DND-41 (cell line): Measurements from ENCODE around the gene RNGTT.

Experiments used
- EZH2 ChIP-seq: IDR thresholded peaks from 3 replicates; pipeline ENCODE4 v1.6.1; 2012; ENCODE audit warnings: borderline replicate concordance, low read depth, mild to moderate bottlenecking, moderate library complexity, low read length, inconsistent platforms; ENCODE audit not compliant: severe bottlenecking
- TF ChIP-seq, protein P1 (sequence below): IDR thresholded peaks from 2 replicates; pipeline ENCODE4 v1.5.1; 2012; ENCODE audit warnings: borderline replicate concordance, low read length, moderate library complexity, mild to moderate bottlenecking; ENCODE audit not compliant: poor library complexity, severe bottlenecking; ENCODE audit errors: extremely low read depth

DNA sequence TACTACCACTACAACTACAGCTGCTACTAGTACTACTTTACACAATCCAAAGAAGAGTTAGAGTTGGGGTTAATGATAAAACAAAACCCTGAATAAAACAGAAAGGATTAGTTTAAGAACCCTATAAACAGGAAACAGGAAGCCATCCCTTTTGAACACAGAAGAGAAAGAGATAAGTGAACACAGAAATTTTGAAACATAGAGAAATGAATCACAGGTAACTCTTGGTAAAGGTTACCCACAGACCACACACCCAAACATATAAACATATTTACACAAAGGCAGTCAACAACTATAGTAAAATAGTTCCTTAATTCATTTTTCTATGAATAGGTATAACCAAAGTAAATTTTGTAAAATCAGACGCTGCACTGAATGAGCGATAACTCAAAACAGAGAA is 98.1 kb downstream of the RNGTT start:
- TF ChIP-seq, protein P1, sequence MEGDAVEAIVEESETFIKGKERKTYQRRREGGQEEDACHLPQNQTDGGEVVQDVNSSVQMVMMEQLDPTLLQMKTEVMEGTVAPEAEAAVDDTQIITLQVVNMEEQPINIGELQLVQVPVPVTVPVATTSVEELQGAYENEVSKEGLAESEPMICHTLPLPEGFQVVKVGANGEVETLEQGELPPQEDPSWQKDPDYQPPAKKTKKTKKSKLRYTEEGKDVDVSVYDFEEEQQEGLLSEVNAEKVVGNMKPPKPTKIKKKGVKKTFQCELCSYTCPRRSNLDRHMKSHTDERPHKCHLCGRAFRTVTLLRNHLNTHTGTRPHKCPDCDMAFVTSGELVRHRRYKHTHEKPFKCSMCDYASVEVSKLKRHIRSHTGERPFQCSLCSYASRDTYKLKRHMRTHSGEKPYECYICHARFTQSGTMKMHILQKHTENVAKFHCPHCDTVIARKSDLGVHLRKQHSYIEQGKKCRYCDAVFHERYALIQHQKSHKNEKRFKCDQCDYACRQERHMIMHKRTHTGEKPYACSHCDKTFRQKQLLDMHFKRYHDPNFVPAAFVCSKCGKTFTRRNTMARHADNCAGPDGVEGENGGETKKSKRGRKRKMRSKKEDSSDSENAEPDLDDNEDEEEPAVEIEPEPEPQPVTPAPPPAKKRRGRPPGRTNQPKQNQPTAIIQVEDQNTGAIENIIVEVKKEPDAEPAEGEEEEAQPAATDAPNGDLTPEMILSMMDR = no peak
- TF ChIP-seq EZH2 = no peak
